ENCODE data around the gene ZNF154. TPM values are rescaled to one million over a fixed set of nuclear protein-coding genes. Genes with fewer than 3 reads are reported as not detected.

Gene ZNF154
- total RNA-seq (2021) (20.0 to 22.0 TPM (median 21.4 TPM) in 3 replicates), Bru-seq, nascent RNA (percentile 92 among the genes with signal in this experiment)
- long read RNA-seq, experiment 1, full-length matches to known transcripts = 14 of 41 reads
- long read RNA-seq, experiment 1, partial matches to known transcripts = 11 of 41 reads
- long read RNA-seq, experiment 1, other reads (novel, unspliced or antisense) = 16 of 41 reads
- long read RNA-seq, experiment 2, partial matches to known transcripts = 3 of 22 reads
- long read RNA-seq, experiment 2, other reads (novel, unspliced or antisense) = 19 of 22 reads
- long read RNA-seq, experiment 3, transcript ZNF154-201 (5 exons, 2,567 nt) = major isoform, 6 of 11 reads
- long read RNA-seq, experiment 3, partial matches to known transcripts = 2 of 11 reads
- long read RNA-seq, experiment 3, other reads (novel, unspliced or antisense) = 3 of 11 reads

DNA sequence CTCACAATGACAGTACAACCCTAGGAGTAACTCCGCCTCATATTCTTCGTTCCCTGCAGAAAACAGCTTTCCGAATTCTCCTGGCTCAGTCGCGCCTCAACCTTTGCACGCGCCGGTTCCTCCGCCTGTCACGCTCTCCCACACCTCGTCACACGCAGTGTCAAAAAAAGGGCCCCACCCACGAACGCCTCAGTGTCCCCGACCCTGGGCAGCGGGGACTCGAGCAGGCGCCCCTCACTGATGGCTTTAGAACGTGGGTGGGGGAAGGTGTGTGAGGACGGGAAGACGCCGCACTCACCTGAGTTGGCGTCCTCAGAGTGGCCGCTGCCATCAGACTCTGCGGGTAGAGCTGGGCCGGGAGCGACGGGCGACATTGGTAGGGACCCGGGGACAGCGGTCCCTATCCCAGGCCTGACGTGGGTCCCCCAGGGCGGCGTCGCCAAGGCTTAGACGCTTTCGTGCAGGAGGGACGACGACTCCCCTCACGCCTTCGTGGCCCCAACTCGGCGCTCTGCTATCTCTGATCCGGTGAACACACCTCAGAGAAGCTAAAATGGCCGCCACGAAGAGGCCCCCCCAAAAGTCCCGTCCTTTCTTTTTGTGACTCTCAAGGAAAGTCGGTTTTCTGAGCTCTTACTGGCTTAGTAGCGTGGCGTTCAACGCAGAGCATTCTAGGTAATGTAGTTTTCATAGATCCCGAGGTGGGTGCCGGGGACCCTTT lies at the start of gene ZNF154:
TSS of gene ZNF154 (minus strand) at position 564 of the 721 bp plus-strand sequence. CDS start at position 331, 233 bp downstream.
- H3K36me3 Mint-ChIP-seq = peaks cover 28% of the 10 kb centered on the region
- peak; percentile 78 for DNase-seq (ENCODE audit: low spot score)
- H3K9me3 Mint-ChIP-seq = no peaks in the 10 kb centered on the region
- peak within 1 kb of the TSS; percentile 100 for H3K4me3 Mint-ChIP-seq
- peak within 1 kb of the TSS; percentile 77 for H3K27ac Mint-ChIP-seq
- H3K4me1 Mint-ChIP-seq = peaks cover 37% of the 10 kb centered on the region
- ChIA-PET POLR2A (interaction anchor here (0.6 to 1.8 kb wide), 17 partner anchors 12 to 298 kb away, joined by 3 to 14 read pairs (median 4); partner anchors contain the start of genes ZNF134, ZNF17, ZNF211 and ZNF417), CTCF (interaction anchor here (0.6 to 2.1 kb wide), 17 partner anchors 9 to 866 kb away, joined by 3 to 22 read pairs (median 6); partner anchors contain the start of genes ZNF134, ZNF211, ZNF419 and ZNF551)
- peak; percentile 97 for ATAC-seq
- 0 out of 2 replicates have a peak, but pooled peaks cover 6% of the 10 kb centered on the region for H3K27me3 Mint-ChIP-seq (ENCODE audit: low read depth)
- TF ChIP-seq, protein P1, sequence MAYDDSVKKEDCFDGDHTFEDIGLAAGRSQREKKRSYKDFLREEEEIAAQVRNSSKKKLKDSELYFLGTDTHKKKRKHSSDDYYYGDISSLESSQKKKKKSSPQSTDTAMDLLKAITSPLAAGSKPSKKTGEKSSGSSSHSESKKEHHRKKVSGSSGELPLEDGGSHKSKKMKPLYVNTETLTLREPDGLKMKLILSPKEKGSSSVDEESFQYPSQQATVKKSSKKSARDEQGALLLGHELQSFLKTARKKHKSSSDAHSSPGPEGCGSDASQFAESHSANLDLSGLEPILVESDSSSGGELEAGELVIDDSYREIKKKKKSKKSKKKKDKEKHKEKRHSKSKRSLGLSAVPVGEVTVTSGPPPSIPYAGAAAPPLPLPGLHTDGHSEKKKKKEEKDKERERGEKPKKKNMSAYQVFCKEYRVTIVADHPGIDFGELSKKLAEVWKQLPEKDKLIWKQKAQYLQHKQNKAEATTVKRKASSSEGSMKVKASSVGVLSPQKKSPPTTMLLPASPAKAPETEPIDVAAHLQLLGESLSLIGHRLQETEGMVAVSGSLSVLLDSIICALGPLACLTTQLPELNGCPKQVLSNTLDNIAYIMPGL (CRISPR knock-in tag; IDR thresholded peaks at IDR 0.05) = 0 out of 2 replicates have a peak, but pooled peaks have one; percentile 28
- TF ChIP-seq RELA (CRISPR knock-in tag; IDR thresholded peaks at IDR 0.05; ENCODE audit: borderline replicate concordance) (no peak), ZNF138 (CRISPR knock-in tag; conservative IDR thresholded peaks at IDR 0.05) (no peak), ZNF416 (CRISPR knock-in tag; IDR thresholded peaks at IDR 0.05) (no peak), SP1 (CRISPR knock-in tag; conservative IDR thresholded peaks at IDR 0.05) (no peak), ATF2 (CRISPR knock-in tag; IDR thresholded peaks at IDR 0.05; ENCODE audit: borderline replicate concordance, low read depth) (no peak), NR1H2 (CRISPR knock-in tag; IDR thresholded peaks at IDR 0.05) (no peak), PREB (CRISPR knock-in tag; IDR thresholded peaks at IDR 0.05; ENCODE audit: borderline replicate concordance) (no peak), FOXP1 (CRISPR knock-in tag; IDR thresholded peaks at IDR 0.05; ENCODE audit: borderline replicate concordance) (no peak), OVOL2 (CRISPR knock-in tag; IDR thresholded peaks at IDR 0.05; ENCODE audit: borderline replicate concordance) (no peak), GRHL2 (CRISPR knock-in tag; IDR thresholded peaks at IDR 0.05; ENCODE audit: insufficient replicate concordance, severe bottlenecking) (no peak), ZNF396 (CRISPR knock-in tag; IDR thresholded peaks at IDR 0.05; ENCODE audit: borderline replicate concordance) (no peak), NFYB (CRISPR knock-in tag; conservative IDR thresholded peaks at IDR 0.05; ENCODE audit: low read depth) (peak; percentile 51), TP53 (CRISPR knock-in tag; IDR thresholded peaks at IDR 0.05) (peak; percentile 42; the same call in 1 of the 2 replicates), FOXK1 (CRISPR knock-in tag; IDR thresholded peaks at IDR 0.05) (no peak; the same call in 1 of the 2 replicates), SMAD3 (CRISPR knock-in tag; IDR thresholded peaks at IDR 0.05; ENCODE audit: borderline replicate concordance) (0 out of 2 replicates have a peak, but pooled peaks have one; percentile 9)
- TF ChIP-seq, protein P2, sequence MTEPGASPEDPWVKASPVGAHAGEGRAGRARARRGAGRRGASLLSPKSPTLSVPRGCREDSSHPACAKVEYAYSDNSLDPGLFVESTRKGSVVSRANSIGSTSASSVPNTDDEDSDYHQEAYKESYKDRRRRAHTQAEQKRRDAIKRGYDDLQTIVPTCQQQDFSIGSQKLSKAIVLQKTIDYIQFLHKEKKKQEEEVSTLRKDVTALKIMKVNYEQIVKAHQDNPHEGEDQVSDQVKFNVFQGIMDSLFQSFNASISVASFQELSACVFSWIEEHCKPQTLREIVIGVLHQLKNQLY (CRISPR knock-in tag; IDR thresholded peaks at IDR 0.05) = no peak
- TF ChIP-seq, protein P3, sequence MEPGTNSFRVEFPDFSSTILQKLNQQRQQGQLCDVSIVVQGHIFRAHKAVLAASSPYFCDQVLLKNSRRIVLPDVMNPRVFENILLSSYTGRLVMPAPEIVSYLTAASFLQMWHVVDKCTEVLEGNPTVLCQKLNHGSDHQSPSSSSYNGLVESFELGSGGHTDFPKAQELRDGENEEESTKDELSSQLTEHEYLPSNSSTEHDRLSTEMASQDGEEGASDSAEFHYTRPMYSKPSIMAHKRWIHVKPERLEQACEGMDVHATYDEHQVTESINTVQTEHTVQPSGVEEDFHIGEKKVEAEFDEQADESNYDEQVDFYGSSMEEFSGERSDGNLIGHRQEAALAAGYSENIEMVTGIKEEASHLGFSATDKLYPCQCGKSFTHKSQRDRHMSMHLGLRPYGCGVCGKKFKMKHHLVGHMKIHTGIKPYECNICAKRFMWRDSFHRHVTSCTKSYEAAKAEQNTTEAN (CRISPR knock-in tag; IDR thresholded peaks at IDR 0.05) = 0 out of 2 replicates have a peak, but pooled peaks have one; percentile 28
- TF ChIP-seq, protein P4, sequence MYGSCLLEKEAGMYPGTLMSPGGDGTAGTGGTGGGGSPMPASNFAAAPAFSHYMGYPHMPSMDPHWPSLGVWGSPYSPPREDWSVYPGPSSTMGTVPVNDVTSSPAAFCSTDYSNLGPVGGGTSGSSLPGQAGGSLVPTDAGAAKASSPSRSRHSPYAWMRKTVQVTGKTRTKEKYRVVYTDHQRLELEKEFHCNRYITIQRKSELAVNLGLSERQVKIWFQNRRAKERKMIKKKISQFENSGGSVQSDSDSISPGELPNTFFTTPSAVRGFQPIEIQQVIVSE (CRISPR knock-in tag; IDR thresholded peaks at IDR 0.05; ENCODE audit: borderline replicate concordance) = no peak
- TF ChIP-seq, protein P5, sequence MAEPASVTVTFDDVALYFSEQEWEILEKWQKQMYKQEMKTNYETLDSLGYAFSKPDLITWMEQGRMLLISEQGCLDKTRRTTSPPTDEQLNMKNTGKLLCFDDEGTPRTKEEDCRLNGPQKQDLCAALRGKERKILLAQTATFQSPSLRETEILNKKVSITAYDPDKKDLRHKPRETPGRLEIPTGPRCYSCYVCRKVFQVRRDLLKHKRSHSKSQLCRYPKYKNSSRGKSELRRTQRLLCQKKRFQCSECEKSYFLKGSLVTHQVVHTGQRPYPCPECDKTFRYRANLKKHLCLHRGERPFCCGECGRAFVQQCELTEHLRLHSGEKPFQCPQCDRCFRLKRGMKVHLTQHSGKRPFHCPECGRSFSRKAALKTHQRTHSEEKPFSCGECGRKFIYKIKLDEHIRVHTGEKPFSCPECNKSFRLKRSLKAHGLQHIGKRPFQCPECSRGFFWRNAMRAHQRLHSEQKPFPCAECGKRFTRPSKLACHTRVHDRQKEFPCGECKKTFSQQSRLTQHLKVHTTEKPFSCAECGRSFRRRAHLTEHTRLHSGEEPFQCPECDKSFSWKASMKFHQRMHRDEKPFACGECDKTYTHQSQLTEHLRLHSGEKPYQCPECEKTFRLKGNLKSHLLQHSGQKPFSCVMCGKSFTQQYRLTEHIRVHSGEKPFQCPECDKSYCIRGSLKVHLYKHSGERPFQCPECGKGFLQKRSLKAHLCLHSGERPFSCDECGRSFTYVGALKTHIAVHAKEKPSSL (CRISPR knock-in tag; conservative IDR thresholded peaks at IDR 0.05) = no peak
- TF ChIP-seq, protein P6, sequence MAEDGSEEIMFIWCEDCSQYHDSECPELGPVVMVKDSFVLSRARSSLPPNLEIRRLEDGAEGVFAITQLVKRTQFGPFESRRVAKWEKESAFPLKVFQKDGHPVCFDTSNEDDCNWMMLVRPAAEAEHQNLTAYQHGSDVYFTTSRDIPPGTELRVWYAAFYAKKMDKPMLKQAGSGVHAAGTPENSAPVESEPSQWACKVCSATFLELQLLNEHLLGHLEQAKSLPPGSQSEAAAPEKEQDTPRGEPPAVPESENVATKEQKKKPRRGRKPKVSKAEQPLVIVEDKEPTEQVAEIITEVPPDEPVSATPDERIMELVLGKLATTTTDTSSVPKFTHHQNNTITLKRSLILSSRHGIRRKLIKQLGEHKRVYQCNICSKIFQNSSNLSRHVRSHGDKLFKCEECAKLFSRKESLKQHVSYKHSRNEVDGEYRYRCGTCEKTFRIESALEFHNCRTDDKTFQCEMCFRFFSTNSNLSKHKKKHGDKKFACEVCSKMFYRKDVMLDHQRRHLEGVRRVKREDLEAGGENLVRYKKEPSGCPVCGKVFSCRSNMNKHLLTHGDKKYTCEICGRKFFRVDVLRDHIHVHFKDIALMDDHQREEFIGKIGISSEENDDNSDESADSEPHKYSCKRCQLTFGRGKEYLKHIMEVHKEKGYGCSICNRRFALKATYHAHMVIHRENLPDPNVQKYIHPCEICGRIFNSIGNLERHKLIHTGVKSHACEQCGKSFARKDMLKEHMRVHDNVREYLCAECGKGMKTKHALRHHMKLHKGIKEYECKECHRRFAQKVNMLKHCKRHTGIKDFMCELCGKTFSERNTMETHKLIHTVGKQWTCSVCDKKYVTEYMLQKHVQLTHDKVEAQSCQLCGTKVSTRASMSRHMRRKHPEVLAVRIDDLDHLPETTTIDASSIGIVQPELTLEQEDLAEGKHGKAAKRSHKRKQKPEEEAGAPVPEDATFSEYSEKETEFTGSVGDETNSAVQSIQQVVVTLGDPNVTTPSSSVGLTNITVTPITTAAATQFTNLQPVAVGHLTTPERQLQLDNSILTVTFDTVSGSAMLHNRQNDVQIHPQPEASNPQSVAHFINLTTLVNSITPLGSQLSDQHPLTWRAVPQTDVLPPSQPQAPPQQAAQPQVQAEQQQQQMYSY (CRISPR knock-in tag; IDR thresholded peaks at IDR 0.05) = no peak
